HL-60 (cell line): ENCODE data around the gene MTMR4.

Experiments used
- DNase-seq, 2 experiments: peaks; one replicate each; pipeline ENCODE4 v3.0.0-alpha.2; 2010 to 2020; ENCODE audit warnings: low read depth in 1 of 2, low spot score in 1 of 2
- H3K27ac ChIP-seq: fragments of 250-450 bp; sonication (Bioruptor Pico); replicated peaks from 2 replicates; pipeline ENCODE4 v1.5.1; 2020; ENCODE audit warnings: mild to moderate bottlenecking, moderate library complexity
- H3K27me3 ChIP-seq: fragments of 250-450 bp; sonication (Bioruptor Pico); 2 replicates; pipeline ENCODE4 v1.5.1; 2021; ENCODE audit warnings: mild to moderate bottlenecking, moderate library complexity; ENCODE audit not compliant: insufficient read depth, poor library complexity, severe bottlenecking
- H3K4me3 ChIP-seq: replicated peaks from 2 replicates; pipeline ENCODE4 v1.5.1; 2011; ENCODE audit warnings: mild to moderate bottlenecking, control low read depth, low read length; ENCODE audit not compliant: insufficient read depth
- GABPA ChIP-seq: IDR thresholded peaks from 2 replicates; pipeline ENCODE4 v1.6.1; 2012; ENCODE audit warnings: low read depth
- POLR2AphosphoS5 ChIP-seq: IDR thresholded peaks from 2 replicates; pipeline ENCODE4 v1.6.1; 2012; ENCODE audit warnings: low read depth
- SPI1 ChIP-seq: IDR thresholded peaks from 2 replicates; pipeline ENCODE4 v1.6.1; 2012; ENCODE audit warnings: low read depth, mild to moderate bottlenecking, borderline replicate concordance
- TF ChIP-seq, protein P1 (sequence below): IDR thresholded peaks from 2 replicates; pipeline ENCODE4 v1.6.1; 2012; ENCODE audit warnings: low read depth; ENCODE audit not compliant: insufficient replicate concordance
- TF ChIP-seq, protein P2 (sequence below): IDR thresholded peaks from one replicate; pipeline ENCODE4 v1.5.1; 2011; ENCODE audit warnings: low read length, control low read depth, inconsistent platforms; ENCODE audit not compliant: insufficient read depth

MTMR4 gene

DNA sequence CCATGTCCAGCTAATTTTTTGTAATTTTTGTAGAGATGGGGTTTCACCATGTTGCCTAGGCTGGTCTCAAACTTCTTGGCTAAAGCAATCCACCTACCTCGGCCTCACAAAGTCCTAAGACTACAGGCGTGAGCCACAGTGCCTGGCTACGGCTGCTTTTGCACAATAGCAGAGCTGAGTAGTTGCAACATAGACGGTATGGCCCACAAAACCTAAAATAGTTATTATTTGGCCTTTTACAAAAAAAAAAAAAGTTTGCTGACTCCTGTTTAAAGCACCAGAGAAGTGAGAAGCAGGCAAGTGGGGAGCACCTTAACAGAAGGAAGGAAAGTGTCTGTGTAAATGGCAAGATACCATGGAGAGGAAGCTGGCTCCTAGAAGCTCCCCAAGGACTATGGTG is 20.9 kb downstream of the MTMR4 start:
- TF ChIP-seq GABPA (no peak), SPI1 (no peak), POLR2AphosphoS5 (no peak)
- TF ChIP-seq, protein P1, sequence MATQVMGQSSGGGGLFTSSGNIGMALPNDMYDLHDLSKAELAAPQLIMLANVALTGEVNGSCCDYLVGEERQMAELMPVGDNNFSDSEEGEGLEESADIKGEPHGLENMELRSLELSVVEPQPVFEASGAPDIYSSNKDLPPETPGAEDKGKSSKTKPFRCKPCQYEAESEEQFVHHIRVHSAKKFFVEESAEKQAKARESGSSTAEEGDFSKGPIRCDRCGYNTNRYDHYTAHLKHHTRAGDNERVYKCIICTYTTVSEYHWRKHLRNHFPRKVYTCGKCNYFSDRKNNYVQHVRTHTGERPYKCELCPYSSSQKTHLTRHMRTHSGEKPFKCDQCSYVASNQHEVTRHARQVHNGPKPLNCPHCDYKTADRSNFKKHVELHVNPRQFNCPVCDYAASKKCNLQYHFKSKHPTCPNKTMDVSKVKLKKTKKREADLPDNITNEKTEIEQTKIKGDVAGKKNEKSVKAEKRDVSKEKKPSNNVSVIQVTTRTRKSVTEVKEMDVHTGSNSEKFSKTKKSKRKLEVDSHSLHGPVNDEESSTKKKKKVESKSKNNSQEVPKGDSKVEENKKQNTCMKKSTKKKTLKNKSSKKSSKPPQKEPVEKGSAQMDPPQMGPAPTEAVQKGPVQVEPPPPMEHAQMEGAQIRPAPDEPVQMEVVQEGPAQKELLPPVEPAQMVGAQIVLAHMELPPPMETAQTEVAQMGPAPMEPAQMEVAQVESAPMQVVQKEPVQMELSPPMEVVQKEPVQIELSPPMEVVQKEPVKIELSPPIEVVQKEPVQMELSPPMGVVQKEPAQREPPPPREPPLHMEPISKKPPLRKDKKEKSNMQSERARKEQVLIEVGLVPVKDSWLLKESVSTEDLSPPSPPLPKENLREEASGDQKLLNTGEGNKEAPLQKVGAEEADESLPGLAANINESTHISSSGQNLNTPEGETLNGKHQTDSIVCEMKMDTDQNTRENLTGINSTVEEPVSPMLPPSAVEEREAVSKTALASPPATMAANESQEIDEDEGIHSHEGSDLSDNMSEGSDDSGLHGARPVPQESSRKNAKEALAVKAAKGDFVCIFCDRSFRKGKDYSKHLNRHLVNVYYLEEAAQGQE: no peak
- TF ChIP-seq, protein P2, sequence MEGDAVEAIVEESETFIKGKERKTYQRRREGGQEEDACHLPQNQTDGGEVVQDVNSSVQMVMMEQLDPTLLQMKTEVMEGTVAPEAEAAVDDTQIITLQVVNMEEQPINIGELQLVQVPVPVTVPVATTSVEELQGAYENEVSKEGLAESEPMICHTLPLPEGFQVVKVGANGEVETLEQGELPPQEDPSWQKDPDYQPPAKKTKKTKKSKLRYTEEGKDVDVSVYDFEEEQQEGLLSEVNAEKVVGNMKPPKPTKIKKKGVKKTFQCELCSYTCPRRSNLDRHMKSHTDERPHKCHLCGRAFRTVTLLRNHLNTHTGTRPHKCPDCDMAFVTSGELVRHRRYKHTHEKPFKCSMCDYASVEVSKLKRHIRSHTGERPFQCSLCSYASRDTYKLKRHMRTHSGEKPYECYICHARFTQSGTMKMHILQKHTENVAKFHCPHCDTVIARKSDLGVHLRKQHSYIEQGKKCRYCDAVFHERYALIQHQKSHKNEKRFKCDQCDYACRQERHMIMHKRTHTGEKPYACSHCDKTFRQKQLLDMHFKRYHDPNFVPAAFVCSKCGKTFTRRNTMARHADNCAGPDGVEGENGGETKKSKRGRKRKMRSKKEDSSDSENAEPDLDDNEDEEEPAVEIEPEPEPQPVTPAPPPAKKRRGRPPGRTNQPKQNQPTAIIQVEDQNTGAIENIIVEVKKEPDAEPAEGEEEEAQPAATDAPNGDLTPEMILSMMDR: no peak

DNA sequence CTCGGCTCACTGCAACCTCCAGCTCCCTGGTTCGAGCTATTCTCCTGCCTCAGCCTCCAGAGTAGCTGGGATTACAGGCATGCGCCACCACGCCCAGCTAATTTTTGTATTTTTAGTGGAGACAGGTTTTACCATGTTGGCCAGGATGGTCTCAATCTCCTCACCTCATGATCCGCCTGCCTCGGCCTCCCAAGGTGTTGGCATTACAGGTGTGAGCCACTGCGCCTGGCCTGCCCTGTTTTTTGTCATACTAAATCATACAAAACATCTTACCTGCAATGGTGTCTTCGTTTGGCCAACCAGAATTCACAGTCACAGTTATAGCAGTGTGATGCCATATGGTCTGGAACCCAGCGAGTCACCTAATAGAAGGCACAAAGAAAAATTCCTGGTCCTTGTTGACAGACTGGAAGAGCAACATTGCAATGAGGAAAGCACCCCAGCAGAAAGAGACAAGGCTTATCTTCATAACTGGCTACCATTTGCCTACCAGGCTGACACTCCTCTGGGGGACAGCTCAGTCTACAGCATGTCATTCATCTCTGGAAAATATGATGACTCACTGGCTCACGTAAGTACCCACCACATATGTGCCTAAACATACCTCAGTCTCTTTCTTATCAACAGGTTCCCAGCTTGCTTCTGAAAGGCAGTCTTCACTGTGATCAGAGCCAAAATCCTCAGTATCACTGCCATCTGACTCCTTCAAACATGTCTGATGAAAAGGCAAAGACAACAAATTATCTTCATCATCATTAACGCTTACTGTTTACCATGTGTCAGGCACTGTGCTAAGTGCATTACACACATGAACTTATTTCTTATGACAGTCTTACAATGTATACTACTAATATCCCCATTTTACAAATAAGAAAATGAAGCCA is 22.0 kb downstream of the MTMR4 start:
- no peak overlapping the region for H3K27ac ChIP-seq
- no peak for DNase-seq
- no peaks in the 10 kb centered on the region for H3K27me3 ChIP-seq
- no peak for TF ChIP-seq POLR2AphosphoS5
- TF ChIP-seq, protein P1: no peak
- no peak for TF ChIP-seq GABPA
- H3K4me3 ChIP-seq: no peak overlapping the region

More for the DNA sequence above, 20.9 kb downstream of the MTMR4 start:
- Histone ChIP-seq H3K27ac (no peak overlapping the region), H3K4me3 (no peak overlapping the region), H3K27me3 (no peaks in the 10 kb centered on the region)
- peak; percentile 58 to 71 for DNase-seq

DNA sequence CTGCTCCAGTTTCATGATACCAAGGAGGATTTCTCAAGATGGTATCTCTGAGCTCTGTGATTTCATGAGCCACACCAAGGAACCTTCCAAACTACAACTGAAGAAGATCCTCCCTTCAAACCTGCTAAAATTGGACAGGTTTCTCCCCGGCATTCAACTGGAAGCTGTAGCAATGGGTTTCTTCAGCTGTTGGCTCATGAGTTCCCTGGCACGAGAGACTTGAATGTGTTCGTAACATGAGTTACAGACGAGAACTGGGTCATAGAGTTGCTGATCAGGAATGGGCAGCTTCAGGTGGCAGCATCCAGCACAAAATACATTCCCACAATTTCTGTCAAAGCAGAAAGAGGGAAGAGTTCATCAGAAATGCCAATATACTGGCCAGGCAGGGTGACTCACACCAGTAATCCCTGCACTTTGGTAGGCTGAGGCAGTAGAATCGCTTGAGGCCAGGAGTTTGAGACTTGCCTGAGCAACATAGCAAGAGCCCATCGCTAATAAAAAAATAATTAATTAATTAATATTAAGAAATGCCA is 22.9 kb downstream of the MTMR4 start:
- Histone ChIP-seq H3K27me3 (no peaks in the 10 kb centered on the region), H3K27ac (no peak overlapping the region), H3K4me3 (no peak overlapping the region)
- DNase-seq: no peak
- TF ChIP-seq SPI1 (no peak), POLR2AphosphoS5 (no peak), GABPA (no peak)
- TF ChIP-seq, protein P2: no peak
- TF ChIP-seq, protein P1: no peak
